Nephron (organoid): Measurements from ENCODE around the gene CSNK2B.

Experiments used
- H3K27ac Mint-ChIP-seq, 3 experiments: 2 replicates each; pipeline ENCODE4 v1.8.0; 2020; ENCODE audit warnings: mixed read lengths in 3 of 3, mild to moderate bottlenecking in 2 of 3, moderate library complexity in 1 of 3
- H3K27me3 Mint-ChIP-seq: 2 replicates; pipeline ENCODE4 v1.8.0; 2021; ENCODE audit warnings: low read depth, mild to moderate bottlenecking, moderate library complexity, mixed read lengths
- H3K36me3 Mint-ChIP-seq: 2 replicates; pipeline ENCODE4 v1.8.0; 2020; ENCODE audit warnings: low read depth, mixed read lengths
- H3K4me1 Mint-ChIP-seq: 2 replicates; pipeline ENCODE4 v1.8.0; 2020; ENCODE audit warnings: mixed read lengths
- H3K4me3 Mint-ChIP-seq, 3 experiments: 2 replicates each; pipeline ENCODE4 v1.8.0; 2020; ENCODE audit warnings: mild to moderate bottlenecking in 3 of 3, mixed read lengths in 3 of 3, moderate library complexity in 2 of 3
- H3K9me3 Mint-ChIP-seq: 2 replicates; pipeline ENCODE4 v1.8.0; 2020; ENCODE audit warnings: mixed read lengths
- CTCF ChIP-seq, 3 experiments: fragments of 200-600 bp; sonication (generic); IDR thresholded peaks; one replicate each; pipeline ENCODE4 v1.5.0; 2021; ENCODE audit warnings: antibody characterized with exemption in 3 of 3; ENCODE audit not compliant: unreplicated experiment in 3 of 3

CSNK2B gene

GRCh38 chr6:31692886-31693285 lies 27.0 kb downstream of the CSNK2B start:
- Mint-ChIP-seq H3K4me1 (peaks cover under 1% of the 10 kb centered on the region), H3K27me3 (no peaks in the 10 kb centered on the region), H3K27ac (no peak overlapping the region), H3K9me3 (no peaks in the 10 kb centered on the region), H3K4me3 (no peak overlapping the region), H3K36me3 (peaks cover 63% of the 10 kb centered on the region)
- TF ChIP-seq CTCF (IDR thresholded peaks at IDR 0.05; ENCODE audit: unreplicated experiment in 3 of 3): no peak

GRCh38 chr6:31693535-31693934 lies 27.7 kb downstream of the CSNK2B start:
- Mint-ChIP-seq H3K27ac (no peak overlapping the region), H3K4me1 (no peaks in the 10 kb centered on the region), H3K9me3 (no peaks in the 10 kb centered on the region), H3K4me3 (no peak overlapping the region), H3K27me3 (no peaks in the 10 kb centered on the region), H3K36me3 (peaks cover 64% of the 10 kb centered on the region)
- no peak for TF ChIP-seq CTCF (IDR thresholded peaks at IDR 0.05; ENCODE audit: unreplicated experiment in 3 of 3)

- TF ChIP-seq CTCF (IDR thresholded peaks at IDR 0.05; ENCODE audit: unreplicated experiment in 3 of 3): no peak
- H3K4me1 Mint-ChIP-seq: peaks cover 10% of the 10 kb centered on the region
- peak overlapping the region in 1 of 3 experiments; percentile 0 for H3K27ac Mint-ChIP-seq
- no peaks in the 10 kb centered on the region for H3K27me3 Mint-ChIP-seq
- H3K4me3 Mint-ChIP-seq: no peak overlapping the region
- peaks cover 48% of the 10 kb centered on the region for H3K36me3 Mint-ChIP-seq
- H3K9me3 Mint-ChIP-seq: no peaks in the 10 kb centered on the region
These were observed 31.7 kb downstream of the CSNK2B start for GRCh38 chr6:31697555-31697954.

GRCh38 chr6:31700740-31701401 lies 35.0 kb downstream of the CSNK2B start:
- Mint-ChIP-seq H3K4me3 (peak overlapping the region; percentile 98 to 99 (median 98)), H3K9me3 (no peaks in the 10 kb centered on the region), H3K4me1 (peaks cover 16% of the 10 kb centered on the region), H3K36me3 (peaks cover 27% of the 10 kb centered on the region), H3K27ac (peak overlapping the region in 1 of 3 experiments; percentile 90), H3K27me3 (no peaks in the 10 kb centered on the region)
- TF ChIP-seq CTCF (IDR thresholded peaks at IDR 0.05; ENCODE audit: unreplicated experiment in 3 of 3): no peak

- H3K4me3 Mint-ChIP-seq: peak overlapping the region; percentile 98 to 99 (median 98)
- H3K36me3 Mint-ChIP-seq: peaks cover 22% of the 10 kb centered on the region
- peaks cover 16% of the 10 kb centered on the region for H3K4me1 Mint-ChIP-seq
- peak overlapping the region; percentile 90 to 96 (median 94) for H3K27ac Mint-ChIP-seq
- H3K27me3 Mint-ChIP-seq: peaks cover 2% of the 10 kb centered on the region
- no peaks in the 10 kb centered on the region for H3K9me3 Mint-ChIP-seq
- TF ChIP-seq CTCF (IDR thresholded peaks at IDR 0.05; ENCODE audit: unreplicated experiment in 3 of 3): no peak
These were observed 36.0 kb downstream of the CSNK2B start for GRCh38 chr6:31701666-31702404.
